HG03095 (cell line): ENCODE measurements around the gene USH1G.
A peak's percentile ranks its signal among the peaks of the same experiment; 100 is the strongest.
"Not testable (repeated sequence)": the region's sequence is repeated elsewhere in the genome, so short reads cannot be mapped to it uniquely, and the experiment has no call there.

Source experiments
- ATAC-seq: cut with Tn5 transposase; IDR thresholded peaks from one replicate; pipeline ENCODE4 v1.9.1; 2021; ENCODE audit warnings: moderate library complexity; ENCODE audit not compliant: unreplicated experiment

USH1G gene

GRCh38 chr17:74877592-74878548 is 45.2 kb downstream of the USH1G start:
- ATAC-seq = no peak

GRCh38 chr17:74875977-74876593 is 47.0 kb downstream of the USH1G start:
- no peak for ATAC-seq

GRCh38 chr17:74875155-74875976 is 47.7 kb downstream of the USH1G start:
- ATAC-seq = no peak

GRCh38 chr17:74874615-74875037 is 48.4 kb downstream of the USH1G start:
- ATAC-seq = no peak

- no peak for ATAC-seq
Measured at GRCh38 chr17:74873874-74874614, 49.0 kb downstream of the USH1G start.

GRCh38 chr17:74873037-74873873 is 49.8 kb downstream of the USH1G start:
- peak; percentile 80 for ATAC-seq

- peak; percentile 16 for ATAC-seq
Measured at GRCh38 chr17:74872313-74873036, 50.6 kb downstream of the USH1G start, which contains the start of gene FDXR. Gene FDXR, minus strand, starts transcription at chr17:74872994. Its CDS starts 50 bp downstream, at chr17:74872944.

- no peak for ATAC-seq
Measured at GRCh38 chr17:74871356-74872076, 51.5 kb downstream of the USH1G start.

GRCh38 chr17:74870512-74870911 is 52.5 kb downstream of the USH1G start:
- ATAC-seq = no peak

- ATAC-seq = not testable (repeated sequence)
Measured at GRCh38 chr17:74870028-74870427, 53.0 kb downstream of the USH1G start.

GRCh38 chr17:74868908-74869255 is 54.2 kb downstream of the USH1G start:
- no peak for ATAC-seq

- no peak for ATAC-seq
Measured at GRCh38 chr17:74868251-74868907, 54.7 kb downstream of the USH1G start.

GRCh38 chr17:74866198-74866835 is 56.7 kb downstream of the USH1G start:
- ATAC-seq = no peak
